Measurements from ENCODE around the gene MYO3B.

Gene MYO3B

DNA sequence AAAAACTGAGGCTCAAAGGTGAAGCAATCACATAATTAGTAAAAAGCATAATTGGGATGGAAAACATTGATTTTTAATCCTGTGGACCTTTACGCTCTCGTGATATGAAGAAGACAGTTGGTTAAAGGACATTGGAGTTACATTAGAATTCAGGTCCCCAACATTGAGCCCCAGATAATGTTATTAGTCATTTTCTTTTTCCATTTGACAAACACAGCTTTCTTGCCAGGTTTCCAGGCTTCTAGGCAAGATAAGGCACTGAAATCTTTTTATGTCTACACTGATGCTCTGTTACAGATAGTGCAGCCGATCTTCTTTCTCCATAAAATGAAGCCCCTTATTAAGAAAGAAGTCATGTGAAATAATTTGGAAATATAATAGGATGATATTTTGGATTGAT is 38.5 kb downstream of the MYO3B start:
- TF ChIP-seq REST (IDR thresholded peaks at IDR 0.05; ENCODE audit: insufficient read depth in 1 of 2, low read depth in 2 of 2, low read length in 2 of 2), result no peak
- TF ChIP-seq SIN3A (IDR thresholded peaks at IDR 0.05; ENCODE audit: borderline replicate concordance, insufficient read depth, low read length), result no peak

- no peak for TF ChIP-seq POLR2AphosphoS5 (IDR thresholded peaks at IDR 0.05; ENCODE audit: low read depth, low read length)
- no peak for TF ChIP-seq SIN3A (IDR thresholded peaks at IDR 0.05; ENCODE audit: borderline replicate concordance, insufficient read depth, low read length)
- no peak for TF ChIP-seq TAF1 (IDR thresholded peaks at IDR 0.05; ENCODE audit: borderline replicate concordance, insufficient read depth, low read length)
- no peak for TF ChIP-seq REST (IDR thresholded peaks at IDR 0.05; ENCODE audit: insufficient read depth in 1 of 2, low read depth in 2 of 2, low read length in 2 of 2)
- no peak for TF ChIP-seq FOXP2 (optimal IDR thresholded peaks at IDR 0.05; ENCODE audit: borderline replicate concordance, extremely low read depth, extremely low read length, insufficient read depth)
These were observed 39.0 kb downstream of the MYO3B start for GRCh38 chr2:170216981-170217380.

DNA sequence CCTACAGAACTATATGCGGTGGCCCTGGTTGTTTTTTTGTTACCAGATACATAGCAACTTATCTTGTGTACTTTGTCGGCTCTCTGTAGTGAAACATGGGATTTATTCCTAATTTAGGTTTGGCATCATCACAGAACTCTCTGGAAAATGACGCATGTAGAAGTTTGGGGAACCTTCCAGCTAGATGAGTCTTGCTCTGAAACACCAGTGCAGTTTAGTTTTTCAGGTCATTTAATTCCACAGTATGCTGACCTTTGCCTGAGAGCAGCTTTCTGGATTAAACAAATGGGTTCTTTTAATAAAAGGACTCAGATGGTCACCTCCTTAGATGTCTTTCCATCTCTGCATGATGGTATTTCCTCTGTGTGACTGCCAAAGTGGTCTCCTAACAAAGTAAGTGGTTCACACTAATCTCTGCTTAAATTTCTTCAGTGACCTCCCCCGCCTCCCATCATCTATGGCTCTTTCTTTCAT is 39.9 kb downstream of the MYO3B start:
- no peak for TF ChIP-seq REST (IDR thresholded peaks at IDR 0.05; ENCODE audit: insufficient read depth in 1 of 2, low read depth in 2 of 2, low read length in 2 of 2)
- TF ChIP-seq SIN3A (IDR thresholded peaks at IDR 0.05; ENCODE audit: borderline replicate concordance, insufficient read depth, low read length), result no peak
- no peak for TF ChIP-seq FOXP2 (optimal IDR thresholded peaks at IDR 0.05; ENCODE audit: borderline replicate concordance, extremely low read depth, extremely low read length, insufficient read depth)
- no peak for TF ChIP-seq TAF1 (IDR thresholded peaks at IDR 0.05; ENCODE audit: borderline replicate concordance, insufficient read depth, low read length)
- no peak for TF ChIP-seq POLR2AphosphoS5 (IDR thresholded peaks at IDR 0.05; ENCODE audit: low read depth, low read length)

GRCh38 chr2:170218456-170218855 is 40.5 kb downstream of the MYO3B start:
- TF ChIP-seq POLR2AphosphoS5 (IDR thresholded peaks at IDR 0.05; ENCODE audit: low read depth, low read length), result no peak
- no peak for TF ChIP-seq SIN3A (IDR thresholded peaks at IDR 0.05; ENCODE audit: borderline replicate concordance, insufficient read depth, low read length)
- TF ChIP-seq FOXP2 (optimal IDR thresholded peaks at IDR 0.05; ENCODE audit: borderline replicate concordance, extremely low read depth, extremely low read length, insufficient read depth), result no peak
- TF ChIP-seq TAF1 (IDR thresholded peaks at IDR 0.05; ENCODE audit: borderline replicate concordance, insufficient read depth, low read length), result no peak
- TF ChIP-seq REST (IDR thresholded peaks at IDR 0.05; ENCODE audit: insufficient read depth in 1 of 2, low read depth in 2 of 2, low read length in 2 of 2), result no peak

DNA sequence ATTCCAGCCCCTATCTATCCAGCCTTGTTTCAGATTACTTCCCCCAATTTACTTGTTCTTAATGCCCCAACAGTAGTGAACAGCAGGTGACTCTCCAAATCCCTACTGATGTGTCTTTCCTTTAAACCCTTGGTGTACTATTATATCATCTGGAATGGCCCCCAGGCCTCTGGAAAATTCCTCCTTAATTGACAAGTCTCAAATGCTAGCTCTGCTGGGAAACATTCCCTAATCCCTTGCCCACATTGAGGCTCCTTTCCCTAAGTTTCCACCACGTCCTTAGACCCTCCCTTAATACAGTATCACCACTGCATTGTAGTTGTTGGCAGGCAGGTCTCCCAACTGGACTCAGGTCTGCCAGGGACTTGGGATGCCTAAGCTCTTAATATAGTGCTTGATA is 41.0 kb downstream of the MYO3B start:
- TF ChIP-seq TAF1 (IDR thresholded peaks at IDR 0.05; ENCODE audit: borderline replicate concordance, insufficient read depth, low read length) (no peak), POLR2AphosphoS5 (IDR thresholded peaks at IDR 0.05; ENCODE audit: low read depth, low read length) (no peak), SIN3A (IDR thresholded peaks at IDR 0.05; ENCODE audit: borderline replicate concordance, insufficient read depth, low read length) (no peak)
